Upper lobe of left lung (tissue), 6 donors: Measurements from ENCODE around the gene CPEB4. TPM values are rescaled to one million over a fixed set of nuclear protein-coding genes. Genes with fewer than 3 reads are reported as not detected.

Experiments
- ATAC-seq, 2 donors: fragments of 200-7000 bp; cut with Tn5 transposase; one replicate each; pipeline ENCODE4 v1.9.1; 2022; ENCODE audit warnings: mild to moderate bottlenecking in 2 of 2, moderate library complexity in 2 of 2; ENCODE audit not compliant: low FRiP score in 2 of 2
- DNase-seq, 2 donors: peaks; one replicate each; pipeline ENCODE4 v3.0.0-alpha.2; 2019 to 2020
- H3K27ac ChIP-seq, 4 donors: fragments of 200-600 bp; sonication (generic); one replicate each; pipeline ENCODE4 v1.5.1; 2016 to 2019
- H3K27me3 ChIP-seq, 4 donors: fragments of 200-600 bp; sonication (generic); one replicate each; pipeline ENCODE4 v1.5.1; 2017 to 2019
- H3K36me3 ChIP-seq, 4 donors: fragments of 200-600 bp; sonication (generic); one replicate each; pipeline ENCODE4 v1.5.1; 2016 to 2019
- H3K4me1 ChIP-seq, 4 donors: fragments of 200-600 bp; sonication (generic); one replicate each; pipeline ENCODE4 v1.5.1; 2018 to 2019
- H3K4me3 ChIP-seq, 4 donors: fragments of 200-600 bp; sonication (generic); one replicate each; pipeline ENCODE4 v1.5.1; 2017 to 2019; ENCODE audit warnings: mild to moderate bottlenecking in 2 of 4, moderate library complexity in 1 of 4
- H3K9me3 ChIP-seq, 4 donors: fragments of 200-600 bp; sonication (generic); one replicate each; pipeline ENCODE4 v1.5.1; 2018 to 2019
- CTCF ChIP-seq, 6 experiments: fragments of 450-650 bp in 4 of 6; fragments of 200-600 bp in 2 of 6; sonication (generic) in 2 of 6; IDR thresholded peaks; one replicate each; pipeline ENCODE4 v1.5.1; 2016 to 2019; ENCODE audit warnings: antibody characterized with exemption in 6 of 6
- EP300 ChIP-seq, 4 donors: sonication (generic); formaldehyde crosslinking; IDR thresholded peaks; one replicate each; pipeline ENCODE4 v1.5.1; 2017; ENCODE audit warnings: antibody characterized with exemption in 4 of 4, control low read depth in 2 of 4
- POLR2A ChIP-seq, 4 donors: fragments of 450-650 bp; IDR thresholded peaks; one replicate each; pipeline ENCODE4 v1.5.1; 2016 to 2017; ENCODE audit warnings: antibody characterized with exemption in 4 of 4, mild to moderate bottlenecking in 2 of 4
- POLR2AphosphoS5 ChIP-seq, 2 donors: sonication (generic); formaldehyde crosslinking; IDR thresholded peaks; one replicate each; pipeline ENCODE4 v1.5.1; 2017; ENCODE audit warnings: antibody characterized with exemption in 2 of 2
- WGBS, 2 donors: methylation state at CpG; one replicate each; pipeline ENCODE4 v1.1.5; 2017 to 2018; 5-methylcytosine and 5-hydroxymethylcytosine counted together
- total RNA-seq, 6 donors: library from RNA; depleted of rRNA in 4 of 6; stranded (reverse); fragments of >200 nt in 4 of 6; gene quantifications; one replicate each; pipeline versions ENCODE4 v1.1.0 to v1.2.1, GENCODE V29; 2016 to 2021
- donor health status: DM: no; HTN: no; CAD: no; lungs with moderate emphysema.
- donor health status: DM: no; HTN: yes; CAD: no; lungs with severe emphysema.

CPEB4 gene
- total RNA-seq, 6 donors from 2014 or later, result 52.6 to 96.4 (median 62.0) TPM

- no peak overlapping the region for H3K4me3 ChIP-seq
- peak overlapping the region in 1 of 4 donors; percentile 77 for H3K27ac ChIP-seq
- H3K9me3 ChIP-seq, result no peaks in the 10 kb centered on the region
- no peak for ATAC-seq
- peaks cover 0 to under 1% (median 0%) of the 10 kb centered on the region in 4 donors for H3K36me3 ChIP-seq
- no peaks in the 10 kb centered on the region for H3K27me3 ChIP-seq
- no peak for DNase-seq
- H3K4me1 ChIP-seq, result peaks cover 64 to 80% (median 75%) of the 10 kb centered on the region in 4 donors
- TF ChIP-seq EP300 (IDR thresholded peaks at IDR 0.05), result no peak
- no peak for TF ChIP-seq POLR2AphosphoS5 (IDR thresholded peaks at IDR 0.05)
- no peak for TF ChIP-seq POLR2A (IDR thresholded peaks at IDR 0.05)
- TF ChIP-seq CTCF (IDR thresholded peaks at IDR 0.05), result no peak
- WGBS, 2 donors, result 100% methylated on average over 2 of the region's 2 CpGs
Measured at GRCh38 chr5:173922527-173922926, 34.4 kb downstream of the CPEB4 start.

GRCh38 chr5:173923218-173924095 lies 35.3 kb downstream of the CPEB4 start:
- no peaks in the 10 kb centered on the region for H3K9me3 ChIP-seq
- DNase-seq (no peak), ATAC-seq (no peak)
- WGBS, 2 donors, result 47 to 61% methylated on average over 3 of the region's 3 CpGs
- H3K27me3 ChIP-seq, result no peaks in the 10 kb centered on the region
- H3K27ac ChIP-seq, result peak overlapping the region in 2 of 4 donors; percentile 65 to 77
- no peak overlapping the region for H3K4me3 ChIP-seq
- TF ChIP-seq EP300 (IDR thresholded peaks at IDR 0.05), result peak in 1 of 4 donors; percentile 36
- TF ChIP-seq CTCF (IDR thresholded peaks at IDR 0.05), result no peak
- no peak for TF ChIP-seq POLR2A (IDR thresholded peaks at IDR 0.05)
- TF ChIP-seq POLR2AphosphoS5 (IDR thresholded peaks at IDR 0.05), result peak in 1 of 2 donors; percentile 17
- peaks cover 0 to 4% (median 0%) of the 10 kb centered on the region in 4 donors for H3K36me3 ChIP-seq
- H3K4me1 ChIP-seq, result peaks cover 61 to 77% (median 73%) of the 10 kb centered on the region in 4 donors

- ATAC-seq (no peak), DNase-seq (no peak)
- TF ChIP-seq POLR2A (IDR thresholded peaks at IDR 0.05) (no peak), POLR2AphosphoS5 (IDR thresholded peaks at IDR 0.05) (no peak), CTCF (IDR thresholded peaks at IDR 0.05) (no peak), EP300 (IDR thresholded peaks at IDR 0.05) (no peak)
- Histone ChIP-seq H3K27ac (peak overlapping the region in 3 of 4 donors; percentile 14 to 77 (median 65)), H3K27me3 (no peaks in the 10 kb centered on the region), H3K4me3 (no peak overlapping the region), H3K4me1 (peaks cover 47 to 69% (median 63%) of the 10 kb centered on the region in 4 donors), H3K9me3 (no peaks in the 10 kb centered on the region), H3K36me3 (peaks cover 0 to 4% (median 0%) of the 10 kb centered on the region in 4 donors)
Measured at GRCh38 chr5:173924899-173925298, 36.8 kb downstream of the CPEB4 start.

- H3K4me1 ChIP-seq, result peaks cover 41 to 66% (median 58%) of the 10 kb centered on the region in 4 donors
- peaks cover 0 to 4% (median 0%) of the 10 kb centered on the region in 4 donors for H3K36me3 ChIP-seq
- DNase-seq, result peak in 1 of 2 donors; percentile 59
- WGBS, 2 donors, result 33 to 36% methylated on average over 3 of the region's 3 CpGs
- H3K9me3 ChIP-seq, result no peaks in the 10 kb centered on the region
- ATAC-seq, result no peak
- no peaks in the 10 kb centered on the region for H3K27me3 ChIP-seq
- no peak overlapping the region for H3K4me3 ChIP-seq
- TF ChIP-seq POLR2A (IDR thresholded peaks at IDR 0.05) (no peak), CTCF (IDR thresholded peaks at IDR 0.05) (peak in 2 of 6 experiments; percentile 10 to 39)
- peak overlapping the region in 2 of 4 donors; percentile 65 to 77 for H3K27ac ChIP-seq
Measured at GRCh38 chr5:173925449-173926071, 37.4 kb downstream of the CPEB4 start.
